ENCODE results near the gene CDC45.

- TF ChIP-seq POLR2A (IDR thresholded peaks at IDR 0.05) = no peak
- TF ChIP-seq POLR2AphosphoS5 (IDR thresholded peaks at IDR 0.05) = no peak
- TF ChIP-seq CTCF (IDR thresholded peaks at IDR 0.05 in 8 of 11, conservative IDR thresholded peaks at IDR 0.05 in 3 of 11) = no peak
Observed at GRCh38 chr22:19520566-19521305, 41.0 kb downstream of the CDC45 start.
